Urinary bladder (tissue), 4 donors: ENCODE data around the gene ADRA1B. TPM values are rescaled to one million over a fixed set of nuclear protein-coding genes. Genes with fewer than 3 reads are reported as not detected.
"Not testable (repeated sequence)": the region's sequence is repeated elsewhere in the genome, so short reads cannot be mapped to it uniquely, and the experiment has no call there.

Experiments
- DNase-seq: peaks from one replicate; pipeline ENCODE4 v3.0.0-alpha.2; 2015; ENCODE audit errors: extremely low spot score
- H3K27ac ChIP-seq: one replicate; pipeline ENCODE4 v1.5.1; 2013; ENCODE audit warnings: low read depth, mild to moderate bottlenecking, moderate library complexity
- H3K36me3 ChIP-seq: one replicate; pipeline ENCODE4 v1.6.1; 2013; ENCODE audit warnings: mild to moderate bottlenecking, moderate library complexity; ENCODE audit not compliant: insufficient read depth
- H3K4me1 ChIP-seq: one replicate; pipeline ENCODE4 v1.6.1; 2013; ENCODE audit warnings: mild to moderate bottlenecking, moderate library complexity; ENCODE audit not compliant: insufficient read depth
- H3K4me3 ChIP-seq: one replicate; pipeline ENCODE4 v1.5.1; 2013; ENCODE audit warnings: low read depth, low read length
- WGBS: extraction: QIAGEN DNeasy Blood & Tissue Kit; methylation state at CpG from one replicate; pipeline ENCODE4 v1.1.7; 2013; 5-methylcytosine and 5-hydroxymethylcytosine counted together
- polyA plus RNA-seq: library from polyadenylated mRNA; stranded (reverse); fragments of 200-250 nt; gene quantifications from one replicate; pipeline ENCODE4 v1.2.3, GENCODE V29; 2013
- total RNA-seq: library from RNA; depleted of rRNA; stranded (reverse); fragments of >200 nt; gene quantifications from one replicate; pipeline ENCODE4 v1.2.3, GENCODE V29; 2014
- donor health status: healthy with polysubstance abuse.
- donor health status: healthy.

ADRA1B gene
- total and polyA plus RNA-seq, 2 donors = 0.29 to 0.63 TPM

DNA sequence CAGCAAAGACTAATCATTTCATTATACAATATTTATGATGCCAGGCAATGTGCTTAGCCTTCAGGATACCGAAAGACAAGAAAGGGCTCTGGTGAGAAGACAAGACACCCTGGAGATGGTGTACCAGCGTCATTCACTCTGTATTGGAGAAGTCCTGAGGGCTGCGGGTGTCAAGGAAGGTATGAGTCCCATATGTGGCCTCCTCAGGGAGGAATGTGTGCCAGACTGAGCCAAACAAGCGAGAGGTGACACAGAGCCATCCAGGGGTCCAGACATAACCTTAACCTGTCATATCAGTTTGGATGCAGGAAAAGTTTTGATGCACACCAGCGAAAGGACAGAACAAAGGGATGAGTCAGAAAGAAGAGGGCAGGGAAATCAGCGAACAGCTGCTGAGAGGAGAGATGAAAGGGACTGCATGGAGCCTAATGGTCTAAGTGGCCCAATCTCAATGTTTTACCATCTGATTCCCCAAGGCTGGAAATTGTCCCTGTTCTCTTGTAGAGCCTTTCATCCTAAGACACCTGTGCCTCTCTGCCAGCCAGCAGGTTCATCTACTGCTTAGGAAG, 38.9 kb downstream of the ADRA1B start:
- Histone ChIP-seq H3K27ac (no peak overlapping the region), H3K4me1 (no peaks in the 10 kb centered on the region), H3K36me3 (no peaks in the 10 kb centered on the region), H3K4me3 (no peak overlapping the region)
- 88% methylated on average over 6 of the region's 6 CpGs for WGBS
- DNase-seq = no peak

- Histone ChIP-seq H3K27ac (no peak overlapping the region), H3K4me1 (no peaks in the 10 kb centered on the region), H3K4me3 (no peak overlapping the region), H3K36me3 (no peaks in the 10 kb centered on the region)
- 18% methylated on average over 1 of the region's 1 CpG for WGBS
- no peak for DNase-seq
These were observed 39.8 kb downstream of the ADRA1B start for GRCh38 chr5:159956074-159956473.

GRCh38 chr5:159961176-159962160, 45.2 kb downstream of the ADRA1B start:
- no peak for DNase-seq
- H3K4me3 ChIP-seq = no peak overlapping the region
- H3K4me1 ChIP-seq = no peaks in the 10 kb centered on the region
- WGBS = 88% methylated on average over 8 of the region's 8 CpGs
- no peak overlapping the region for H3K27ac ChIP-seq
- no peaks in the 10 kb centered on the region for H3K36me3 ChIP-seq

DNA sequence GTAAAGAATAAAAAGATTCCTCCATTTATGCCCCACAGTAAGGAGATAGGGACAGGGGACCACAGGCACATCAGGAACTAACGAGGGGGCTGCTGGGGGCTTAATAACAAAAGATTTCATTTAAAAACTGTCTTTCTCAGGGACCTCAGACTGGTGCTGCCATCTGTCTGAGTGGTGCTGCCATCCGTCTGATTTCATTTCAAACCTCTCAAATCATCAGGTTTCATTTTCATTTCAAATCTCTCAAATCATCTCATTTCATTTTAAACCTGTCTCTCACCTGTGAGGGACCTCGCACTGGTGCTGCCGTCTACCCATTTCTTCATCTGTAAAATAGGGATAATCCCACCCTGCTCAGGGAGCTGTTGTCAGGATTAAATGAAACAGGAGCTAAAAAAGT, 45.9 kb downstream of the ADRA1B start:
- Histone ChIP-seq H3K36me3 (no peaks in the 10 kb centered on the region), H3K4me1 (no peaks in the 10 kb centered on the region), H3K27ac (no peak overlapping the region), H3K4me3 (no peak overlapping the region)
- no peak for DNase-seq
- WGBS = 78% methylated on average over 4 of the region's 4 CpGs

- Histone ChIP-seq H3K4me1 (no peaks in the 10 kb centered on the region), H3K4me3 (no peak overlapping the region), H3K27ac (no peak overlapping the region), H3K36me3 (no peaks in the 10 kb centered on the region)
- WGBS = 80% methylated on average over 6 of the region's 6 CpGs
- DNase-seq = no peak
These were observed 47.7 kb downstream of the ADRA1B start for GRCh38 chr5:159963935-159964334.

GRCh38 chr5:159965031-159965837, 49.0 kb downstream of the ADRA1B start:
- no peak overlapping the region for H3K4me3 ChIP-seq
- H3K27ac ChIP-seq = no peak overlapping the region
- DNase-seq = peak; percentile 8
- H3K4me1 ChIP-seq = no peaks in the 10 kb centered on the region
- 35% methylated on average over 12 of the region's 12 CpGs for WGBS
- no peaks in the 10 kb centered on the region for H3K36me3 ChIP-seq

- DNase-seq, H3K27ac ChIP-seq, H3K4me3 ChIP-seq, H3K4me1 ChIP-seq, H3K36me3 ChIP-seq: not testable (repeated sequence)
- WGBS = 62% methylated on average over 4 of the region's 4 CpGs
These were observed 49.5 kb downstream of the ADRA1B start for GRCh38 chr5:159965838-159966128.

DNA sequence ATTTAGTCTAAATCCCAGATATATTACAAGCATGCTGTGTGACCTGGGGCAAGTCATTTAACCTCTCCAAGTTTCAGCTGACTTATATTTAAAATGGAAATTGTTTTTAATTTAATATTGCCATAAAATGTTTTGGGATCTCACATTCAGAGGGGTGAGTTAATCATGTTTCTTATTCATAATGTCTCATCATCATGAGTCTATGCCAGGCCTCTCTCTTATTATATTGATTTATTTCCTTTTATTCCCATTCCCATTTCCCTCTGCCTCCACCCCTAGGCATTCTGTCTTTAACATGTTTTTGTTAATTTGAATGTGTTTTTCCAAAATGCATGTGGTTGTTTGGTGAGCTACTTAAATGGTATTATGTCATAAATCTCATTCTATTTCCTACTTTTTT, 53.7 kb downstream of the ADRA1B start:
- Histone ChIP-seq H3K27ac (no peak overlapping the region), H3K4me3 (no peak overlapping the region), H3K36me3 (no peaks in the 10 kb centered on the region), H3K4me1 (no peaks in the 10 kb centered on the region)
- DNase-seq = no peak

- WGBS = 73% methylated on average over 4 of the region's 4 CpGs
- Histone ChIP-seq H3K27ac (no peak overlapping the region), H3K4me1 (no peaks in the 10 kb centered on the region), H3K4me3 (no peak overlapping the region), H3K36me3 (no peaks in the 10 kb centered on the region)
- no peak for DNase-seq
These were observed 54.8 kb downstream of the ADRA1B start for GRCh38 chr5:159971038-159971437.

DNA sequence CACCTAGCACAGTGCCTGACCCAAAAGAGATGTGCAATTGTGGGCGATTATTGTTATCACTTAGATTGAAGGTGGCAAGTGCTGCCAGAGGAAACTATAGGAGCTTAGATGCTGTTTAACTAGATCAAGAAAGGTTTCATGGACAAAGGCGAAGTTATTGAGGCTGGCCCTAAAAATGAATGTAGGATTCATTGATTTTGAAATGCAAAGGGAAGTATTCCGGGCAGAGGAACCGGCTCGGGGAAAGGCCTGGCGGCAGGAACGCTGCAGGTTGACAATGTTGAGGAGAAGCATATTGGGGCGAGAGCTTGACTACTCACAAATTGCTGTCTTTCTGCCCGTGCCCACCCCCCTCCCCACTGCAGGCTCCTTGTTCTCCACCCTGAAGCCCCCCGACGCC, 55.2 kb downstream of the ADRA1B start:
- WGBS = 38% methylated on average over 11 of the region's 11 CpGs
- Histone ChIP-seq H3K27ac (no peak overlapping the region), H3K36me3 (no peaks in the 10 kb centered on the region), H3K4me3 (no peak overlapping the region), H3K4me1 (no peaks in the 10 kb centered on the region)
- no peak for DNase-seq

DNA sequence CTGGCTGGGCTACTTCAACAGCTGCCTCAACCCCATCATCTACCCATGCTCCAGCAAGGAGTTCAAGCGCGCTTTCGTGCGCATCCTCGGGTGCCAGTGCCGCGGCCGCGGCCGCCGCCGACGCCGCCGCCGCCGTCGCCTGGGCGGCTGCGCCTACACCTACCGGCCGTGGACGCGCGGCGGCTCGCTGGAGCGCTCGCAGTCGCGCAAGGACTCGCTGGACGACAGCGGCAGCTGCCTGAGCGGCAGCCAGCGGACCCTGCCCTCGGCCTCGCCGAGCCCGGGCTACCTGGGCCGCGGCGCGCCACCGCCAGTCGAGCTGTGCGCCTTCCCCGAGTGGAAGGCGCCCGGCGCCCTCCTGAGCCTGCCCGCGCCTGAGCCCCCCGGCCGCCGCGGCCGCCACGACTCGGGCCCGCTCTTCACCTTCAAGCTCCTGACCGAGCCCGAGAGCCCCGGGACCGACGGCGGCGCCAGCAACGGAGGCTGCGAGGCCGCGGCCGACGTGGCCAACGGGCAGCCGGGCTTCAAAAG, 55.7 kb downstream of the ADRA1B start:
- no peaks in the 10 kb centered on the region for H3K36me3 ChIP-seq
- H3K27ac ChIP-seq = no peak overlapping the region
- H3K4me3 ChIP-seq = peak overlapping the region; percentile 22
- no peaks in the 10 kb centered on the region for H3K4me1 ChIP-seq
- DNase-seq = no peak
- 1% methylated on average over 76 of the region's 76 CpGs for WGBS

DNA sequence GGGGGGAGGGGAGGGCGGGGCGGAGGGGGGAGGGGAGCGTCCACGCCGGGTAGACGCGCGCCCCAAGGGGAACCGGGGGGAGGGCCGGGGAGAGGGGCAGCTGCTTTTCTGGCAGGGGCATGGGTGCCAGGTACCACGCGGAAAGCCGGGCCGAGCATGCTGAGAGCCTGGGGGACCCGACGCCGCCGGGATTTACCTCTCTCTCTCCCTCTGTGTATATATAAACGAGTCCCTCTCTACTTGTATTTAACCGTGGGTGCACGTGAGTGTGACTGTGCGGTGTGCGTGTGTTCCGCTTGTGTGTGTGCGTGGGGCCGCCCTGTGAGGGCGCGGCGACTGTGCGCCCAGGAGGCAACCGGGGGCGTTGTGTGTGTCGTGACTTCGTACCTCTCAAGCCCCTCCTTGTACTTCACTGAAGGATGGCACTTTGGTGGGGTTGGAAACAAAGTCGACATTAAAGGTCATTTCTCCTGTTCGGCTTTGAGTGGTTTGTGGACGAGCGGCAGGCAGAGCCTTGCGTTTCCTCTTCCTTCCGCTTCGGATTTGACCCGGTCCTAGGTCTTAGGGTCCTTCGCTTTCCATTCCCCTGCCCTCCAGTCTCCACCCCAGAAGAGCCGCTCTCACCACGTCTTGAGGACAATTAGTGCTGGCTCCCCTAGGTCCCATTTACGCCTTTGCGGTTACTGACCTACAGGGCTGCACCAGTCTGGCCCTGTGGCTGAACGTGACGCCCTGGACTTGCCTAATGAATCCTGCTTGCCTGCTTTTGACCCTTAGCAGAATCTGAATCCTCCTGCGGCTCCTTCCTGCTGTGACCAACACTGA, 56.5 kb downstream of the ADRA1B start:
- 35% methylated on average over 47 of the region's 50 CpGs for WGBS
- no peak for DNase-seq
- peak overlapping the region; percentile 22 for H3K4me3 ChIP-seq
- H3K27ac ChIP-seq = no peak overlapping the region
- H3K4me1 ChIP-seq = no peaks in the 10 kb centered on the region
- H3K36me3 ChIP-seq = no peaks in the 10 kb centered on the region

- H3K36me3 ChIP-seq = no peaks in the 10 kb centered on the region
- WGBS = 58% methylated on average over 2 of the region's 2 CpGs
- no peaks in the 10 kb centered on the region for H3K4me1 ChIP-seq
- no peak overlapping the region for H3K27ac ChIP-seq
- no peak overlapping the region for H3K4me3 ChIP-seq
- no peak for DNase-seq
These were observed 59.3 kb downstream of the ADRA1B start for GRCh38 chr5:159975462-159976019.
